Osteoblast (primary cell): ENCODE data around the gene MAML1. TPM values are rescaled to one million over a fixed set of nuclear protein-coding genes. Genes with fewer than 3 reads are reported as not detected.

Experiments used
- DNase-seq: peaks from one replicate; pipeline ENCODE4 v3.0.0; 2011; ENCODE audit warnings: low spot score, mixed read lengths; ENCODE audit not compliant: insufficient read length; ENCODE audit errors: missing footprints
- H2AFZ ChIP-seq: 2 replicates; pipeline ENCODE4 v1.6.0; 2011; ENCODE audit warnings: mild to moderate bottlenecking, low read length
- H3K27ac ChIP-seq: 2 replicates; pipeline ENCODE4 v1.5.1; 2011; ENCODE audit warnings: mild to moderate bottlenecking, low read depth, low read length, moderate library complexity
- H3K27me3 ChIP-seq: 2 replicates; pipeline ENCODE4 v1.6.0; 2012; ENCODE audit warnings: mild to moderate bottlenecking, control low read depth, inconsistent platforms, low read length, moderate library complexity; ENCODE audit not compliant: insufficient read depth
- H3K36me3 ChIP-seq: 2 replicates; pipeline ENCODE4 v1.5.1; 2011; ENCODE audit warnings: mild to moderate bottlenecking, low read length, control low read depth, moderate library complexity; ENCODE audit not compliant: insufficient read depth
- H3K4me1 ChIP-seq: 2 replicates; pipeline ENCODE4 v1.5.1; 2011; ENCODE audit warnings: mild to moderate bottlenecking, low read length, control low read depth, moderate library complexity; ENCODE audit not compliant: insufficient read depth
- H3K4me2 ChIP-seq: 2 replicates; pipeline ENCODE4 v1.6.0; 2011; ENCODE audit warnings: mild to moderate bottlenecking, low read length; ENCODE audit not compliant: insufficient read depth
- H3K4me3 ChIP-seq: fragments of 200-600 bp; sonication (generic); 3 replicates; pipeline ENCODE4 v1.5.1; 2012; ENCODE audit warnings: mild to moderate bottlenecking, low read length, inconsistent platforms; ENCODE audit not compliant: insufficient read depth
- H3K79me2 ChIP-seq: 2 replicates; pipeline ENCODE4 v1.6.0; 2012; ENCODE audit warnings: mild to moderate bottlenecking, low read length, control low read depth, inconsistent platforms; ENCODE audit not compliant: insufficient read depth
- H3K9me3 ChIP-seq: 2 replicates; pipeline ENCODE4 v1.5.1; 2011; ENCODE audit warnings: low read depth, low read length, control low read depth
- H4K20me1 ChIP-seq: 2 replicates; pipeline ENCODE4 v1.6.0; 2012; ENCODE audit warnings: mild to moderate bottlenecking, low read length, control low read depth; ENCODE audit not compliant: insufficient read depth
- CTCF ChIP-seq: IDR thresholded peaks from 2 replicates; pipeline ENCODE4 v1.5.1; 2011; ENCODE audit warnings: mild to moderate bottlenecking, low read depth, low read length, moderate library complexity; ENCODE audit errors: extremely low read depth
- total RNA-seq: library from RNA; depleted of rRNA; stranded (reverse); fragments of >200 nt; gene quantifications from 2 replicates; pipeline ENCODE4 v1.2.3, GENCODE V29; 2012

The MAML1 gene
- total RNA-seq, 1 donor: 14.1 TPM

GRCh38 chr5:179795863-179796833, 63.5 kb downstream of the MAML1 start:
- H3K4me1 ChIP-seq: peaks cover 10% of the 10 kb centered on the region
- H4K20me1 ChIP-seq: no peaks in the 10 kb centered on the region
- peaks cover 30% of the 10 kb centered on the region for H3K36me3 ChIP-seq
- H3K27me3 ChIP-seq: no peaks in the 10 kb centered on the region
- no peaks in the 10 kb centered on the region for H3K9me3 ChIP-seq
- peak overlapping the region; percentile 72 for H3K4me3 ChIP-seq
- H3K79me2 ChIP-seq: no peaks in the 10 kb centered on the region
- peak overlapping the region; percentile 44 for H2AFZ ChIP-seq
- peak; percentile 52 for TF ChIP-seq CTCF
- no peak overlapping the region for H3K27ac ChIP-seq
- peak overlapping the region; percentile 79 for H3K4me2 ChIP-seq
- peak; percentile 99 for DNase-seq

- Histone ChIP-seq H3K4me2 (peak overlapping the region; percentile 79), H3K4me1 (peaks cover 10% of the 10 kb centered on the region), H2AFZ (no peak overlapping the region), H4K20me1 (peaks cover 2% of the 10 kb centered on the region), H3K79me2 (peaks cover 4% of the 10 kb centered on the region), H3K27me3 (no peaks in the 10 kb centered on the region), H3K36me3 (peaks cover 30% of the 10 kb centered on the region), H3K9me3 (no peaks in the 10 kb centered on the region), H3K27ac (no peak overlapping the region), H3K4me3 (peak overlapping the region; percentile 72)
- TF ChIP-seq CTCF: no peak
- peak; percentile 92 for DNase-seq
Observed at GRCh38 chr5:179796877-179797608, 64.4 kb downstream of the MAML1 start.

GRCh38 chr5:179797741-179798140, 65.1 kb downstream of the MAML1 start:
- peaks cover 34% of the 10 kb centered on the region for H3K36me3 ChIP-seq
- H2AFZ ChIP-seq: no peak overlapping the region
- DNase-seq: peak; percentile 62
- peaks cover 9% of the 10 kb centered on the region for H4K20me1 ChIP-seq
- peaks cover 14% of the 10 kb centered on the region for H3K4me1 ChIP-seq
- H3K9me3 ChIP-seq: no peaks in the 10 kb centered on the region
- TF ChIP-seq CTCF: no peak
- no peak overlapping the region for H3K4me3 ChIP-seq
- no peaks in the 10 kb centered on the region for H3K27me3 ChIP-seq
- no peak overlapping the region for H3K27ac ChIP-seq
- peaks cover 11% of the 10 kb centered on the region for H3K79me2 ChIP-seq
- no peak overlapping the region for H3K4me2 ChIP-seq
